B cell (primary cell): Measurements from ENCODE around the gene LAYN. TPM values are rescaled to one million over a fixed set of nuclear protein-coding genes. Genes with fewer than 3 reads are reported as not detected.

Experiments used
- ATAC-seq: fragments of 200-7000 bp; cut with Tn5 transposase; one replicate; pipeline ENCODE4 v1.10.0; 2021; ENCODE audit warnings: low read depth, mild to moderate bottlenecking, moderate number of reproducible peaks, moderate library complexity
- CTCF ChIA-PET: fragments of 350-600 bp; sonication (Branson Sonifier 250); formaldehyde crosslinking; loops from one replicate; lab custom pipeline; 2021; ENCODE audit warnings: antibody characterized with exemption, inconsistent platforms; lab: Charles Lee
- POLR2A ChIA-PET: fragments of 350-600 bp; sonication (Branson Sonifier 250); formaldehyde crosslinking; loops from one replicate; lab custom pipeline; 2021; ENCODE audit warnings: antibody characterized with exemption; lab: Charles Lee
- DNase-seq: peaks from one replicate; pipeline ENCODE4 v3.0.0; 2013
- H2AFZ ChIP-seq: 2 replicates; pipeline ENCODE4 v1.6.1; 2012; ENCODE audit warnings: mild to moderate bottlenecking, low read depth, low read length; ENCODE audit not compliant: insufficient read depth, poor library complexity, severe bottlenecking
- H3K27ac ChIP-seq, 2 donors: 1 replicate in 1 of 2; 2 replicates in 1 of 2; pipeline ENCODE4 v1.5.1; 2012 to 2013; ENCODE audit warnings: low read length in 2 of 2, mild to moderate bottlenecking in 2 of 2, moderate library complexity in 1 of 2
- H3K27me3 ChIP-seq, 4 experiments: fragments of 200-600 bp in 1 of 4; sonication (generic) in 1 of 4; replicated peaks in 1 of 4; 1 replicate in 2 of 4; 2 replicates in 2 of 4; pipeline versions ENCODE4 v1.6.1 to v1.7.0; 2013 to 2016; ENCODE audit warnings: low read length in 3 of 4, mild to moderate bottlenecking in 2 of 4, mixed read lengths in 1 of 4, moderate library complexity in 1 of 4; ENCODE audit not compliant: insufficient read depth in 4 of 4, control insufficient read depth in 3 of 4; ENCODE audit errors: control extremely low read depth in 1 of 4
- H3K36me3 ChIP-seq, 2 experiments: replicated peaks in 1 of 2; 1 replicate in 1 of 2; 2 replicates in 1 of 2; pipeline versions ENCODE4 v1.6.1 to v1.7.1; 2013; ENCODE audit warnings: low read length in 1 of 2; ENCODE audit not compliant: insufficient read depth in 2 of 2, control insufficient read depth in 1 of 2; ENCODE audit errors: control extremely low read depth in 1 of 2, extremely low read depth in 1 of 2
- H3K4me1 ChIP-seq, 2 donors: fragments of 200-600 bp in 1 of 2; sonication (generic) in 1 of 2; 1 replicate in 1 of 2; 2 replicates in 1 of 2; pipeline versions ENCODE4 v1.5.1 to v1.6.1; 2013 to 2017; ENCODE audit warnings: low read length in 2 of 2; ENCODE audit not compliant: control insufficient read depth in 2 of 2, insufficient read depth in 2 of 2
- H3K4me2 ChIP-seq: replicated peaks from 2 replicates; pipeline ENCODE3; 2012; ENCODE audit warnings: mild to moderate bottlenecking, low read depth, low read length; ENCODE audit not compliant: poor library complexity, severe bottlenecking
- H3K4me3 ChIP-seq, 5 experiments: fragments of 200-600 bp in 1 of 5; sonication (generic) in 1 of 5; 1 replicate in 3 of 5; 2 replicates in 2 of 5; pipeline versions ENCODE4 v1.5.1 to v1.7.0; 2011 to 2016; ENCODE audit warnings: low read length in 4 of 5, mild to moderate bottlenecking in 4 of 5, low read depth in 2 of 5, control low read depth in 1 of 5, moderate library complexity in 1 of 5; ENCODE audit not compliant: insufficient read depth in 1 of 5; ENCODE audit errors: control extremely low read depth in 1 of 5, extremely low read depth in 1 of 5
- H3K79me2 ChIP-seq: fragments of 200-600 bp; sonication (generic); one replicate; pipeline ENCODE4 v1.6.0; 2016; ENCODE audit warnings: low read length; ENCODE audit not compliant: control insufficient read depth, insufficient read depth
- H3K9ac ChIP-seq: fragments of 200-600 bp; sonication (generic); 2 replicates; pipeline ENCODE4 v1.6.1; 2017; ENCODE audit warnings: mild to moderate bottlenecking, low read length, moderate library complexity
- H3K9me3 ChIP-seq, 3 donors: one replicate each; pipeline versions ENCODE4 v1.6.1 to v1.7.1; 2013; ENCODE audit warnings: low read length in 2 of 3; ENCODE audit not compliant: control insufficient read depth in 2 of 3, insufficient read depth in 1 of 3; ENCODE audit errors: control extremely low read depth in 1 of 3
- H4K20me1 ChIP-seq: 2 replicates; pipeline ENCODE4 v1.6.0; 2012; ENCODE audit warnings: mild to moderate bottlenecking, low read length; ENCODE audit not compliant: insufficient read depth, control insufficient read depth, poor library complexity, severe bottlenecking
- H3K27ac Mint-ChIP-seq: one replicate; pipeline ENCODE4 v1.8.0; 2021; ENCODE audit warnings: mixed read lengths
- H3K27me3 Mint-ChIP-seq: one replicate; pipeline ENCODE4 v1.8.0; 2021; ENCODE audit warnings: mixed read lengths
- H3K4me1 Mint-ChIP-seq: one replicate; pipeline ENCODE4 v1.8.0; 2021; ENCODE audit warnings: mixed read lengths
- H3K4me3 Mint-ChIP-seq: one replicate; pipeline ENCODE4 v1.8.0; 2021; ENCODE audit warnings: mixed read lengths
- H3K9me3 Mint-ChIP-seq: one replicate; pipeline ENCODE4 v1.8.0; 2022; ENCODE audit warnings: mixed read lengths; ENCODE audit not compliant: insufficient read depth
- CTCF ChIP-seq: fragments of 200-600 bp; IDR thresholded peaks from one replicate; pipeline ENCODE4 v1.8.0; 2022; ENCODE audit warnings: antibody characterized with exemption, mild to moderate bottlenecking
- EZH2 ChIP-seq: IDR thresholded peaks from 2 replicates; pipeline ENCODE4 v1.6.1; 2012; ENCODE audit warnings: borderline replicate concordance, low read depth, mild to moderate bottlenecking, moderate library complexity, low read length; ENCODE audit not compliant: insufficient read depth, poor library complexity, severe bottlenecking
- WGBS: methylation state at CpG from one replicate; pipeline ENCODE4 v1.1.5; 2013; ENCODE audit warnings: missing lambda C conversion rate; ENCODE audit not compliant: insufficient coverage; 5-methylcytosine and 5-hydroxymethylcytosine counted together
- intact Hi-C: fragments of 100-400 bp; cut with micrococcal nuclease; formaldehyde crosslinking; loops from one replicate; pipeline ENCODE4 v1.10.0; 2022
- polyA plus RNA-seq: library from polyadenylated mRNA; depleted of rRNA; stranded (reverse); fragments of >200 nt; gene quantifications from 2 replicates; pipeline ENCODE4 v1.2.3, GENCODE V29; 2012
- total RNA-seq, 2 donors: library from RNA; stranded (reverse); fragments of 120-200 nt in 1 of 2; gene quantifications; 1 replicate in 1 of 2; 2 replicates in 1 of 2; pipeline versions ENCODE4 v1.2.3 to v1.2.4, GENCODE V29; 2013 to 2022

The LAYN gene
- total and polyA plus RNA-seq, 2 donors (not counting 1 experiment from before 2014, with no cell fraction given) = not detected

- no peaks in the 10 kb centered on the region for H3K9me3 Mint-ChIP-seq
- no peaks in the 10 kb centered on the region for H3K4me1 Mint-ChIP-seq
- intact Hi-C loops = no loop called here
- H3K4me3 ChIP-seq = no peak overlapping the region
- DNase-seq = no peak
- H3K36me3 ChIP-seq = no peaks in the 10 kb centered on the region
- H3K4me3 Mint-ChIP-seq = no peak overlapping the region
- TF ChIP-seq CTCF (no peak), EZH2 (no peak)
- no peaks in the 10 kb centered on the region for H3K9me3 ChIP-seq
- no peaks in the 10 kb centered on the region for H3K79me2 ChIP-seq
- H3K27ac ChIP-seq = no peak overlapping the region
- H3K4me2 ChIP-seq = no peak overlapping the region
- no peak overlapping the region for H3K9ac ChIP-seq
- no peaks in the 10 kb centered on the region for H4K20me1 ChIP-seq
- no peak overlapping the region for H3K27ac Mint-ChIP-seq
- H3K4me1 ChIP-seq = no peaks in the 10 kb centered on the region
- ChIA-PET POLR2A (no interaction called here), CTCF (no interaction called here)
- H3K27me3 Mint-ChIP-seq = peaks cover 40% of the 10 kb centered on the region
- ATAC-seq = no peak
- H3K27me3 ChIP-seq = peaks cover 0 to 9% (median 8%) of the 10 kb centered on the region in 4 experiments
- WGBS = 71% methylated on average over 1 of the region's 1 CpG
- no peak overlapping the region for H2AFZ ChIP-seq
Observed at GRCh38 chr11:111500481-111500880, 40.0 kb upstream of the LAYN start.

GRCh38 chr11:111502611-111503010 is 37.9 kb upstream of the LAYN start:
- ATAC-seq = no peak
- no peaks in the 10 kb centered on the region for H3K79me2 ChIP-seq
- ChIA-PET CTCF (no interaction called here), POLR2A (no interaction called here)
- H3K27me3 ChIP-seq = peaks cover 0 to 9% (median 8%) of the 10 kb centered on the region in 4 experiments
- H3K36me3 ChIP-seq = no peaks in the 10 kb centered on the region
- H3K4me2 ChIP-seq = no peak overlapping the region
- no peak overlapping the region for H3K4me3 Mint-ChIP-seq
- H3K9me3 ChIP-seq = no peaks in the 10 kb centered on the region
- no peak overlapping the region for H3K9ac ChIP-seq
- no peak overlapping the region for H2AFZ ChIP-seq
- no peaks in the 10 kb centered on the region for H4K20me1 ChIP-seq
- TF ChIP-seq CTCF (no peak), EZH2 (no peak)
- H3K4me1 ChIP-seq = no peaks in the 10 kb centered on the region
- H3K27me3 Mint-ChIP-seq = peaks cover 44% of the 10 kb centered on the region
- no peak overlapping the region for H3K27ac ChIP-seq
- no peaks in the 10 kb centered on the region for H3K9me3 Mint-ChIP-seq
- no peak for DNase-seq
- no CpG with 5 or more reads among the region's 1 CpG for WGBS
- no peak overlapping the region for H3K27ac Mint-ChIP-seq
- intact Hi-C loops = no loop called here
- no peak overlapping the region for H3K4me3 ChIP-seq
- no peaks in the 10 kb centered on the region for H3K4me1 Mint-ChIP-seq
